Activated CD4-positive, CD25-positive, alpha-beta regulatory T cell treated with anti-CD3 and anti-CD28 coated beads, Interleukin-2, amount 50 U/mL, for 72 hours (primary cell): Measurements from ENCODE around the gene EMP1.
"Not testable (repeated sequence)": the region's sequence is repeated elsewhere in the genome, so short reads cannot be mapped to it uniquely, and the experiment has no call there.

Experiments
- DNase-seq: peaks from one replicate; pipeline ENCODE4 v3.0.0; 2021

Gene EMP1

DNA sequence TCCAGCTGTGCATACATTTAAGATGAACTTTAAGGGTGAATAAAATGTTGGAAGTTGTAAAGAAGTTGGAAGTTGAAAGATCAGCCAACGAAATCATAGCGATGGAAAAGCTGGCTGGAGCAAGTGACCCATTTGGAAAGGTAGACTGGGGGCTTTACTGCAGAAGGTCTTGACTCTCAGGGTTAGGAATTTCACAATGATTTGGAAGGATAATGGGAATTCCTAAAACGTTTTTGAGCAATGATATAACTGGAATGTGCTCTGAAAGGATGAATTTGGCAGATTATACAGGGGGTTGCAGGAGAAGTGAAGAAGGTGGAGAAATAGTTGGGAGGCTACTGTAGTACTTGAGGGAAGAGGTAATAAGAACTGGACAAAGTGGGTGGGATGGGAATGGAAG, 27.4 kb downstream of the EMP1 start:
- DNase-seq = no peak

DNA sequence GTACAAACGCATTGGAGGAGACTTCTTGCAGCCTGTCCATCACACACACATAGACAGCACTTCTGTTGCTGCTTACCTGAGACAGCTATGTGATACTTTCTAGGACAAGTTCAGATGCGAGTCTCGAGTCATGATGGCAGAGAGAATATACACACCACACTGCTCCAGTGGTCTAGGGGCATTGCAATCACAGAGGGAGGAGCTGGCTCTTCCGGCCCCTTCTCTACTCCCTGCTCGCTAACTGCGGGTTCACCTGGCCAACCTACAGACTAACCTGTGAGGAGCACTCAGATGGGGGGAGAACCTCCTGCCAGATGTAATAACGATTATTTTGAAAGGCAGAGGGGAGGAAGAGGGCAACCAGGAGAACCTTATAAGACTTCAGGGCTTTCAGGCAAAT, 30.7 kb downstream of the EMP1 start:
- no peak for DNase-seq

DNA sequence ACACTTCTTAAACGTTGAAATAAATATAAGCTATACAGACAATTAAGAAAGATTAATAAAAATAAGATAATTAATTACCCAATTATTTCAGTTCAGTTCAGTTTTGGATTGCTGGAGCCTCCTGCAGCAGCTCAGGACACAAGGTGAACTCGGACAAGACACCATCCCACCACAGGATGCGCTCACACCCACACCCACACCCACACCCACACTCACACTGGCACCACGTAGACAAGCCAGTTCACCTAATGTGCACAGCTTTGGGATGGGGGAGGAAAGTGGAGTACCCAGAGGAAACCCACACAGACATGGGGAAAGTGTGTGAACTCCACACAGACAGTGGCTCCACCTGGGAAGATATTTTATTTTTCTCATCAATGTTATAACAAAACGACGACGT, 32.1 kb downstream of the EMP1 start:
- DNase-seq = no peak

DNA sequence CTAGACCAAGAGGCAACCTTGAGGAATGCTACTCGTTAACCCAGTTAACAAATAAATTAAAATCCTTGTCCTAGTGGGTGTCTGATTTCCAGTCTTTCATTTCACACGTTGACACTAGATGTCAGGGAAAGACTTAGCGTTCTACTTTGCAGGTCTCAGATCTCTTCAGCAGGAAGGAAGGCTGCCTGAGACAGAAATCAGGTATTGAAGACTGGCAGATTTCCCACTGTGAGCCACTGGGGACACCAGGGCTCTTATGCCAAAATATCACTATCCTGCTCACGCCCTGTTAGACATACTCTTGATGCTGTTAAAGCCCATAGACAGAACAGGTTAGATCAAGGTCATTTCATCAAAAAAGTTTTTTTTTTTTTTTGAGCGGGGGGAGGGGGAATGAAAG, 33.0 kb downstream of the EMP1 start:
- no peak for DNase-seq

DNA sequence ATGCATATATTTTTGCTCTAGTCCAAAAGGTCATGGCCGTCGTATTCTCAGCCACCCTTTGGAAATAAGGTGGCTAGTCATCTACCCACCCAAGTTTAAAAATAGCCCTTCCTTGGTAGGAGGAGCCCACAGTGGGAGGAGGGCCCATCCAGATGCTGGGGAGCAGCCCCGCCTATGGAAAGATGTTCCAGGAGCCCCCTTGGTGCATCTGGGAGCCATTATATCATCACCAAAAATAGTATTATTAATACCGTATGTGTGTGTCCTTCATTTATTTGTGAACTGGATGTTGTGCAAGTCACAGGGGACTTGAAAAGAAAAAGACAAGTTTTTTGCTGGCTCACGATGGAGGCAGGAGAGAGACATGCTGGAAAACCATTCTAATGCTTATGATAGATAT, 34.0 kb downstream of the EMP1 start:
- no peak for DNase-seq

DNA sequence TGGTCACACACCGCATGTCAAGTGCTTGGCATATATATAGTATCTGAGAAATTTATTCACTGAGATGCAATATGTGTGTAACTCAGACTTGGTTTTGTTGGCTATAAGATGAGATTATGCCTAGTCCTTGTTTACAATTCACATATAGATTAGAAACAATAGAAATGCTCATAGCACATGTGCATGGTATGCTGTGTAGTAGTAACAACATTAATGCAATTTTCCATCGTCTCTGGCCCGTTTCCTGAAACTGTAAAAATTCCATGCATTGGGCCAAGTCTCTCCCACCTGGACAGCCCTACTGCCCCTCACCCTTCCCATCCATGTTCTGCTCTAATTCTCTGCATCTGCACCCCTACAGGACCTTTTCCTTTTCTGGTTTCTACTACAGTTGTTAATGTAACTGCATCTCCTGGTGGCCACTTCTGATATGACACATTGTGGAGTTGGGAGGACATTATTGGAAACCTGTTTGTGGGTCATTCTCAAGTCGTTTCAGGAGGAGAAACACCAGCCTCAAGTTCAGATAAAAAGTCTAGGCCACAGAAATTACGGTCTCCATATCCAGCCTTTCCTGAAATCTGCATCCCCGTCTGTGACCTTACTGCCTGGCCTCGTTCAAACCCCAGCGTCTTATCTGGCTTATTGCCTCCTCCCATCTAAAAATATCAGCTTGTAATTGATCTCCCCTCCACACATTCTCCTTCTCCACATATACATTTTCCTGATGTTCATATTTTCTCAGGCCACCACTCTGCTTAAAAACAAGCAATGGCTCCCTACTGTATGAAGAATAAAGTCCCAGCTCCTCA, 37.5 kb downstream of the EMP1 start:
- no peak for DNase-seq

DNA sequence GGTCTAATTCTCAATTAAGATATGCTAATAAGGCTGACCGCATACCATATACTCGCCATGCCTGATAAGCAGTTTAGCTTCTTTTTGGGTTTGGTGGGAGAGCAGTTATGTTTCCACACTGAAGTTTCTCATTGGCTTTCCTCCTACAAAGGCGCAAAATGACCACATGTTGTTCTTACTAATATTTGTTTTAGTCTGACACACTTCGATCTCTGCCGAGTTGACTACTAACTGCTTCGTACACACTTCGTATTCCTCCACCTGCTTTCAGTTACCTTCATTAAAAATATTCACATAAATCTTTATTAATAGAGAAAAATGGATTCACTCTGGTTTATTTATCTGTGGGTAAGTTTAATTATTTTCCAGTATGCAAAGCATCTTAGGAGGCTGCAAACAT, 41.7 kb downstream of the EMP1 start:
- no peak for DNase-seq

DNA sequence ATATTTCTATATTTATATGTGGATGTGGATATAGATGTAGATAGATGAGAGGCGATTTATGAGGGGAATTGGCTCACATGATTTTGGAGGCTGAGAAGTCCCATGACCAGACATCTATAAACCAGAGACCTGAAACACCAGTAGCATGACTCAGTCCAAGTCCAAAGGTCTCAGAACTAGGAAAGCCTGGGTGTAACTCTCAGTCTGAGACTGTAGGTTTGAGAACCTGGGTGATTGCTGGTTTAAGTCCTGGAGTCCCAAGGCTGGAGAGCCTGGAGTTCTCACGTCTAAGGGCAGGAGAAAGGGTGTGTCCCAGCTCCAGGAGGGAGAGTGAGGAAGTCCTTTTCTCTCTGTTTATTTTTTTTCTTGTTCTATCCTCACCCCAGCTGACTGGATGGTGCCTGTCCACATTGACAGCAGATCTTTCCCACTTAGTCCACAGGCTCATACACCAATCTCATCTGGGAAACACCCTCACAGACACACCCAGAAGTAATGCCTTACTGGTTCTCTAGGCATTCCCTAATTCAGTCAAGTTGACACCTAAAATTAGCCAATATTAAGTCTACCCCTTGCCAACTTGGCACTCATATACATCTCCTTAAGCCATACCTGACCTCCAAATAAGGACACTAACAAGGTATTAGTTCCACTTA, 45.4 kb downstream of the EMP1 start:
- no peak for DNase-seq

DNA sequence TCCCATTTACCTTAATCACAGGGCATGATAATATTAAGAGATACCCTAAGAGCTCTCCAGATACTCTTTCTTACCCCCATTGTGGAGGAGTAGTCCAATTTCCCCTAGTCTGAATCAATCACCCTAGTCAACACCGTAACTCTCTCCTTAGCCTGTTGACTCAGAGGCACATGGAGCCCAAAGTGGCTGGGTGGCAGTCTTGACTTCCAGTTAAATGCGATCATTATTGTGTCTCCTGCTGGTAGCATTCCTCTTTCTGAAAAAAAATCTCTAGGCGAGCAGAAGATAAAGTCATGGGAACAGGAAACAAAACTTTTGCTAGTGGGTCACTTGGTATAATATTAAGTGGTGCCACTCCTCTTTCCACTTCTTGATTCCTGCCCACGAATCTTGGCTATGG, 46.4 kb downstream of the EMP1 start:
- DNase-seq = no peak

DNA sequence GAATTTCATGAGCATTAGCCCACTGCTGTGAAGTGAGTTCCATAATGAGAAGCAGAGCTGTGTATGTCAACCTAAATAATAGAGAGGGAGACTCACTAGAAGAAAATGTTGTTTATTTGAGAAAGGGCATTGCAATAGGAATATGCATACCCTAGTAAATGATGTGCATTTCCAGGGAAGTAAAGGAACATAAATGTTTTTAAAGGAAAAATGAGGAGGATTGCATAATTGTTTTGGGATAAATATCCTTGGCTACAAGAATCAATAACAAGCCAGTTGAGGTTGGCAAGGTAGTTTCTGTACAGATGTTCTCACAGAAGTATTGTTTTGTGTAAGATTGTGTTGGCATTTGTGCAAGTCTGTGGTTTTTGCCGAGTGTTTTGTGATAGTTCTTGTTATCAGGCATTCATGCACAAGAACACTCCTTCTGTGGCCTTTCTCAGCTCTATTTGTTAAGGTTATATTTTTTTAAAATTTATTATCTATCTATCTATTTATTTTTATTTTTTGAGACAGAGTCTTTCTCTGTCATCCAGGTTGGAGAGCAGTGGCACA, 47.1 kb downstream of the EMP1 start:
- DNase-seq = no peak

DNA sequence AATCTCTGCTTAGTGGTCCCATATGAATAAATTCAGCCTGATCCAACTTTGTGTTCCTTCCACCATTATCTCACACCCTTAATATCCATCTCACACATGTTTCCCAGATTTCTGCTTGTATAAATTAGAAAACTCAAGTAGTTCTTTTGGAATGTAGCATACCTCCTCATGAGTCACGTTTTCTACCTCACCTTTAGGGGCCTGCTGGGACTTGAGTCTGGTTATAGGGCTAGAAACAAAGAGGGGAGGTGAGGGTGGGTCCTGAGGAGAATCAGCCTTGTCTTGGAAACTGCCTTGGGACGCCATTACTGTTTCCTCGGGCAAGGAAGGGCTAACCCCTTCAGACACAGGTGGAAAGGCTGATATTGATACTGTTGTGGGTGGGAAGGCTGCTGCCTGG, 51.1 kb downstream of the EMP1 start:
- DNase-seq = no peak

DNA sequence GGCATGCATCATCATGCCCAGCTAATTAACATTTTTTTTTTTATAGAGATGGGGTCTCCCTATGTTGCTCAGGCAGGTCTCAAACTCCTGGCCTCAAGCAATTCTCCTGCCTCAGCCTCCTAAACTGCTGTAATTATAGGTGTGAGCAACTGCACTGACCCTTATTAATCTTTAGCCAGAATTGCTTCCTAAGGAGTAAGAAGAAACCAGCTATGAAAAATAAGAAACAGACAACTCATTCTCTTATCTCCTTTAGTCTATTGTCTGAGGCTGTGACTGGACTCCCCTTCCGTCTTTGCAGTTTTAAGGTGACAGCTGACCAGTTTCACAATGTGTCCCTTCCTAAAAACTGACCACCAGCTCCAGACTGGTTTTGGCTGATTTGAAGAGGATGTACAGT, 52.4 kb downstream of the EMP1 start:
- DNase-seq = no peak

DNA sequence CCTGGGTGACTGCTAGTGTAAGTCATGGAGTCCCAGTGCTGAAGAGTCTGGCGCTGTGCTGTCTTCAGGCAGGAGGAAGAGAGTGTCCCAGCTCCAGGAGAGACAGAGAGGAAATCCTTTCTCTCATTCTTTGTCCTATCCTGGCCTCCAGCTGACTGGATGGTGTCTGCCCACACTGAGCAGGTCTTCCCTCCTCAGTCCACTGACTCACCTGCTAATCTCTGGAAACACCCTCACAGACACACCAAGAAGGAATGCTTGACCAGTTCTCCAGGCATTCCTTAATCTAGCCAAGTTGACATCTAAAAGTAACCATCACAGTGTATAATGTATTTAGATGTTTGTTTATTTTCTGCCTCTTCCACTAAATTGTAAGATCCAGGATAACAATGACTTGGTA, 53.9 kb downstream of the EMP1 start:
- DNase-seq = no peak

DNA sequence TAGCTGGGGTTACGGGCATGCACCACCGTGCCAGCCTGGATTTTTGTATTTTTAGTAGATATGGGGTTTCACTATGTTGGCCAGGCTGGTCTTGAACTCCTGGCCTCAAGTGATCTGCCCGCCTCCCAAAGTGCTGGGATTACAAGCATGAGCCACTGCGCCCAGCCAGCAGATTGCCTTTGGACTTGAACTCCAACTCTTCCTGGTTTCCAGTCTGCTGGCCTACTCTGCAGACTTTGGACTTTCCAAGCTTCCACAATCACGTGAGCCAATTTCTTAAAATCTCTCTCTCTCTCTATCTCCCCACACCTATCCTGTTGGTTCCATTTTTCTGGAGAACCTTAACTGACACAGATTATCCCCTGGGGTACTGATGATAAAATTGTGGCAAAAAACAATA, 55.0 kb downstream of the EMP1 start:
- DNase-seq = no peak

DNA sequence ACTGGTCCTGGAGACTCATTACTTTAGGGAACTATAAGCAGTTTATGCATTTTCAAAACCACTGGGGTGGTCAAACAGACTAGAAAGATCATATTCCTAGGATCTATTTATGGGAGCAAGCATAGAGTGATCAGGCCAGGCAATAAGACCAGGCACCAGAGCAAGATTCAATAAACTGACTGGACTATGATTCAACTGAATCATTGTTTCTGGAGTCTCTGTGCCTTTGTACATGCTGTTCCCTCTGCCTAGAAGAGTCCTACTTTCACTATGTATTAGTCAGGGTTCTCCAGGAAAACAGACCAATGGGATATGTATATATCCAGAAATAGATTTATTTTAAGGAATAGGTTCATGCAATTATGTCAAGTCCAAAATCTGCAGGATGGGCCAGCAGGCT, 55.5 kb downstream of the EMP1 start:
- no peak for DNase-seq

DNA sequence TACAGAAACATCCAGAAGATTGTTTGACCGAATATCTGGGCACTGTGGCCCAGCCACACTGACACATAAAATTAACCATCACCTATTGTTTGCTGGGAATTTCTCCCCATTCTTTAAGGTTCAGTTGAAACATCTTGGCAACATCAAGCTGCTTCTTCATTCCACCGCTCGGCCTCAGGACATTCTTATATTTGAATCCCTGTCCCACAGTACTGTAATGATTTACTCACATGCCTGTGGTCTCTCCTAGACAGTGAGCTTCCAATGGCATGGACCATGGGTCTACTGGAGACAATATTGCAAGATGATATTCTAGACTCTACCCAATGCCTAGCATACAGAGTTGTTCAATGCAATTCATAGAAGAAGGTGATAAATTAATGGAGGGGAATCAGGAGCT, 56.1 kb downstream of the EMP1 start:
- DNase-seq = no peak

DNA sequence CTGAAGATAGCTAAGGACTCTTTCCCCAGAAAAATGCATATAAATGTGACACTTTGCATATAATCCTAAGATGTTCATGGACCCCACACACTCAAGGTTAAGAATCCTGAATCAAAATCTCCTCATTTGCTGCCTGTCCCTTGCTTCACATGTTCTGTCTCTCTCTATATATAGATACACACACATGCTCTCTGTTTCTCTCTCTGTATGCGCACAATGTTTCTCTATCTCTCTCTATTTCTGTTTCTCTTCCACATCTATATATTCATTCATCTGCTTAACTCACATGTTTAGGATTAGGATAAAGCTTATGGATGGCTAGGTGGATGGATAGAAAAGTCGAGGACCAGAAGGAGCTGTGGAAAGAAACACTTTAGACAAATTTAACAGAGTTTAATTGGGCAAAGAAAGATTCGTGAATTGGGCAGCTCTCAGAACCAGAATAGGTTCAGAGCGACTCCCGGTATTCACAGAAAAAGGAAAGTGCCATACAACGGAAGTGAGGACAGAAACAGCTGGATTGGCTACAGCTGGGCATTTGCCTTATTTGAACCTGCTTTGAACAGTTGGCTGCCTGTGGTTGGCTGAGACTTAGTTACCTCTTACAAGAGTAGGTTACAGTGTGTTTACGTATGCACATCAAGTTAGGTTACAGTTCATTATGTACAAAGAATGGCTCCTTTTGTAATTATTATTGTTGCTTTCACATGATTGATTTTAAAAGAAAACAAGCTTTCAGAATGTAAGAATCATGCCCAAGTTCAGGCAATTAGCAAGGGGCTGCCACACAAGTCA, 57.6 kb downstream of the EMP1 start:
- no peak for DNase-seq

DNA sequence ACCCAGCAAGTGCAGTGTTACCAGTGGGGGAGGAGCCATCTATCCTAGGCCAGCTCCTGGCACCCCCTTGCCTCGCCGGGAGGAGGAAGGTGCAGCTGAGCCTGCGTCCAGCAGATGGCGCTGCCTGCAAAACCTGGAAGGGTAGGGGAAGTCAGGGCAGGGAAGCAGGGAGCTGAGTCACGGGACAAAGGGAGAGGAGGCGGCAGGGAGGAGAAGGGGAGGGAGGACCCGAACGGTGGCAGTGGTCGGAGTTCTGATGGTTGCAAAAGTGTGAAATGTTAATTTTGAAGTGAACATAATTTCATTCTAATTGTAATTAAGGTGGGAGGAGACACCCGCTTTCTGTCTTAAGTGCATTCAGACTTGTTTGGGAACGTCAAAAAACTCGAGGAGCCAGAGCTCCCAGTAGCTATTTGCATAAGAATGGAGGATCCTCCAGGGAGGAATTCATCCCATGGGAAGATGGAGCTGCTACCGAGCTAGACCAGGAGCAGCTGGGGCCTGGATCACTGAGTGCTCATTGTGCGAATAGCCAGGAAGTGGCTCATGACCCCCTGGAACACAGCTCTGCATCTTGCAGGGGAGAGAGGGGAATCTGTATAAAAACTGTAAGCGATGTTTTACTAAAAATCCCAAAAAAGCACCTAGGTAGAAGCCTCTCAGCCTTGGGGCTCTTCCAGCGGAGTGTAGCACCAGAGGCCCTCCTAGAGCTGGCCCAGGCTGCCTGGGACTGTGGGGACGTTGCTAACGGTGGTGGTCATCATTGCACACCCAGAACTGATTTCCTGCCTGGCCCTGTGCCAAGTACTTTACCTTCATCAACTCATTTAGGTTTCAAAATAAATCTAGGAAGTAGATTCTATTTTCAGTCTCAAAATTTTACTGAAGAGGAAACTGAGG, 59.5 kb downstream of the EMP1 start:
- peak; percentile 81 for DNase-seq

DNA sequence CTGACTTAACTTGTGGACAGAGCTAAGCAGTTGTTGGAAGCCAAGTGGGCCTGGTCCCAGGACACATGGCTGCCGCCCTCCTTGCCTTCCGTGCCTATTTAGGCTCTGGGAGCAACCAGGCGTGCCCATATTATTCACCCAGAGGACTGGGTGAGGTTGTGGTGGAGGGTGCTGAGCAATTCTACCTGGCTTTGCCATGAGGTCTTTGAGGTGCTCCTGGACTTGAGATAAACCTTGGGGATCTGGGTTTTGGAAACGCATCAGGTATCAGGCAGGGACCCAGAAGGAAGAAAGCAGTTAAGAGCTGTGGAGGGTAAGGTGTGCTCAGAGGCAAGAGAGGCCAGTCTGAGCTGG, 60.1 kb downstream of the EMP1 start:
- no peak for DNase-seq

DNA sequence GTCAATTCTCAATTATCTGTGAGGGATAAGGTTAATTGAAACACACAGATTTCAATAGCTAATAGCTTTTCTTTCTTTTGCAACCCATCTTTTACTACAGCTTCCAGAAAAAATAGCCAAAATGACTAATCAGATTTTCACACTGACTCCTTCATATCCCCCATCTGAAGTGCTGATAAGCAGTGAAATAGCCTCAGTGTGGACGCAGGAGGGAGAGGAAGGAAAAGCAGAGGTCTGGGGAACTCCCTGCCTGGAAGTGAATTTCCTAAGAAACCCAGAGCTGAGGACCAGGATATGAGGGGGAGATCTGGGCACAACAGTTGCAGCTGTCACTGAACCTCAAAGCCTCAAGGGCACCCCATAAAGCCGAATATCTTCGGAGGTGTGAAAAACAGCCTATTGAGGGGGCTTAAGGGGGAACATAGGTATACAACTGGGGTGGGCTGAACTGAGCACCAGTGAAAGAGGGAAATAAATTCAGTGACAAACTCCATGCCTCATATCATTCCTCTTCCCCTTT, 60.9 kb downstream of the EMP1 start:
- no peak for DNase-seq

DNA sequence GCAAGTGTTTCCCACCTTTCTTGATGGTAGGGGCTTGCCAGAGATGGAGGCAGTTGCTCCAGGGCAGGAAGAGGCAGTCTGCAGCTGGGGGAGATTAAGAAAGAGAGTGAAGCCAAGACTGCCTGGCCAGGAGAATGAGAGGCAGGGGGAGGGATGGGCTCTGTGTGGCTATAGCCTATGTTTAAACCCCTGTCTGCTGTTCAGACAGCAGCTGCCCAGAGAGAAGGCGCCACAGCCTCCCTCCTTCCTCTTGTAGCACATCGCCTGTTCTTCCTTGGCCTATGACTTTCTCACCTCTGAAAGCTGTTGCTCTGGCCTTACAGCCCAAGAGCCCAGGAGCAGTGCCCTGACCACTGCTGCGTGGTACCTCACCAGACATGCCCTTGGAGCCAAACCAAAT, 61.7 kb downstream of the EMP1 start:
- DNase-seq = no peak

DNA sequence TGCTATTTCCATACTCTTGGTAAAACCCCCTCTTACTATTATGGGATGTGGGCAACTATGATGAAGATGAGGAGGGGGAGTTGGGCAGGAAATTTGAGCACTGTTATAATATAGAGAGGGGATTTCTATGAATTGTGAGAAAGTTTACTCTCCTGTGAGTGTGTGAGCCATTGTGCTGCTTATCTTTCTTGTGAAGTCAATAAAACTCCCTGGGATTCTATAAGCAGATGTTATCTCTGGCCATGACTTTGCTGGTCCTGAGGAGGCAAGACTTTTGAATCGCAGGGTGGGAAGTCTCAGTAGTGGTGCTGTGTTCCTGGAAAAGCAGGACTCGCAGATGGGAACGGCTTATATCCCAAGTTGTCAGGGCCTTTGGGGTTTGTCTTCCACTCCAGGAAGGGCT, 62.2 kb downstream of the EMP1 start:
- DNase-seq = no peak

DNA sequence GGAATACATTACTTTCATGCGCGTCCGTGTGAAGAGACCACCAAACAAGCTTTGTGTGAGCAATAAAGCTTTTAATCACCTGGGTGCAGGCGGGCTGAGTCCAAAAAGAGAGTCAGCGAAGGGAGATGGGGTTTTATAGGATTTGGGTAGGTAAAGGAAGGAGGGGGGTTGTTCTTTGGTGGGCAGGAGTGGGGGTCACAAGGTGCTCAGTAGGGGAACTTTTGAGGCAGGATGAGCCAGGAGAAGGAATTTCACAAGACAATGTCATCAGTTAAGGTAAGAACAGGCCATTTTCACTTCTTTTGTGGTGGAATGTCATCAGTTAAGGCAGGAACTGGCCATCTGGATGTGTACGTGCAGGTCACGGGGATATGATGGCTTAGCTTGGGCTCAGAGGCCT, 63.1 kb downstream of the EMP1 start:
- DNase-seq = not testable (repeated sequence)
